AG04449 (cell line): ENCODE measurements around the gene BBS9.

ENCODE experiments used
- CTCF ChIA-PET: fragments of 350-600 bp; formaldehyde crosslinking; extraction: SDS; loops from one replicate; lab custom pipeline; 2021; ENCODE audit warnings: antibody characterized with exemption; lab: Yijun Ruan, JAX
- POLR2A ChIA-PET: fragments of 400-600, 350-600 bp; formaldehyde crosslinking; extraction: SDS; loops from one replicate; lab custom pipeline; 2020; ENCODE audit warnings: antibody characterized with exemption, inconsistent platforms; lab: Yijun Ruan, JAX
- DNase-seq: peaks from one replicate; pipeline ENCODE4 v3.0.0-alpha.2; 2010; ENCODE audit warnings: low read depth, low spot score
- H3K4me3 ChIP-seq: 2 replicates; pipeline ENCODE4 v1.5.1; 2011; ENCODE audit warnings: low read depth, mild to moderate bottlenecking, control low read depth, low read length
- TF ChIP-seq, protein P1 (sequence below): IDR thresholded peaks from one replicate; pipeline ENCODE4 v1.5.1; 2011; ENCODE audit warnings: mild to moderate bottlenecking, moderate library complexity, low read length, control low read depth, inconsistent platforms; ENCODE audit not compliant: insufficient read depth; ENCODE audit errors: missing control alignments

Gene BBS9

DNA sequence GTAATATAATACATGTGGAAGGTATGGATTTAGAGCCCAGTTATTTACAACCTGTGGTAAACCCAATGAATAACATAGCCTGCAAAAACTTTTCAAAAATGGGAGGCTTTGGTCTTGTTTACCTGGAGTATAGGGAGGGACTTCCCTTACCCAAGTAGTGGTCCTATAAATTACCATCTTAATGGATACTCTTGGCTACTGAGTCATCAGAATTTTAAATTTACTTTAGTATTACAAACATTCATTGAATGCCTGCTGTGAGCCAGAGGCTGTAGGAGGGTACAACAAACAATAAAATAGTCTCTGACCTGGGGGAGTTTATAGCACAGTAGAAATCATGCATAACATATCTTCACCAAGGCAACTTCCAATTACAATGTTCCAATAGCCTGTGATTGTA, 365.1 kb downstream of the BBS9 start:
- no peak overlapping the region for H3K4me3 ChIP-seq
- ChIA-PET CTCF (no interaction called here), POLR2A (no interaction called here)
- TF ChIP-seq, protein P1, sequence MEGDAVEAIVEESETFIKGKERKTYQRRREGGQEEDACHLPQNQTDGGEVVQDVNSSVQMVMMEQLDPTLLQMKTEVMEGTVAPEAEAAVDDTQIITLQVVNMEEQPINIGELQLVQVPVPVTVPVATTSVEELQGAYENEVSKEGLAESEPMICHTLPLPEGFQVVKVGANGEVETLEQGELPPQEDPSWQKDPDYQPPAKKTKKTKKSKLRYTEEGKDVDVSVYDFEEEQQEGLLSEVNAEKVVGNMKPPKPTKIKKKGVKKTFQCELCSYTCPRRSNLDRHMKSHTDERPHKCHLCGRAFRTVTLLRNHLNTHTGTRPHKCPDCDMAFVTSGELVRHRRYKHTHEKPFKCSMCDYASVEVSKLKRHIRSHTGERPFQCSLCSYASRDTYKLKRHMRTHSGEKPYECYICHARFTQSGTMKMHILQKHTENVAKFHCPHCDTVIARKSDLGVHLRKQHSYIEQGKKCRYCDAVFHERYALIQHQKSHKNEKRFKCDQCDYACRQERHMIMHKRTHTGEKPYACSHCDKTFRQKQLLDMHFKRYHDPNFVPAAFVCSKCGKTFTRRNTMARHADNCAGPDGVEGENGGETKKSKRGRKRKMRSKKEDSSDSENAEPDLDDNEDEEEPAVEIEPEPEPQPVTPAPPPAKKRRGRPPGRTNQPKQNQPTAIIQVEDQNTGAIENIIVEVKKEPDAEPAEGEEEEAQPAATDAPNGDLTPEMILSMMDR: no peak
- DNase-seq: no peak

DNA sequence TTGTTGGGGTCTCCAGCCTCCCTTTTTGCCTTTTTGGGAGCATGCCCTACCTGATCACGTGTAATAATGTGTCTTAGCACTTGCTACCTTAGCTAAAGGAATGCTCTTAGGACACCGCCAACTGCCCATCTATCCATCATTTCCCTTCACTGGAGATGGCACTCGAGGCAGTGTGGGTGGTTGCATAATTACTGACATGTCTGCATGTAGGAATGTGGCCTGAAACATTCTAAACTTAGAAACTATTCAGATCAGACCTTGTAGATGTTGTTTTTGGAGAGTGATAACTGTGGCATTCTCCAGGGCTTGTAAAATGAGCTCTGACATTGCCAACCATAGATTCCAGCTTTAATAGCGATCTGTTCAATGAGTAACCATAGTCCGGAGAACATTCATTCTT, 365.8 kb downstream of the BBS9 start:
- TF ChIP-seq, protein P1: no peak
- no peak overlapping the region for H3K4me3 ChIP-seq
- peak; percentile 84 for DNase-seq
- ChIA-PET CTCF (interaction anchor here (1.0 kb wide), 1 partner anchor 10 kb away, joined by 3 read pairs; no protein-coding TSS in a partner anchor), POLR2A (no interaction called here)

DNA sequence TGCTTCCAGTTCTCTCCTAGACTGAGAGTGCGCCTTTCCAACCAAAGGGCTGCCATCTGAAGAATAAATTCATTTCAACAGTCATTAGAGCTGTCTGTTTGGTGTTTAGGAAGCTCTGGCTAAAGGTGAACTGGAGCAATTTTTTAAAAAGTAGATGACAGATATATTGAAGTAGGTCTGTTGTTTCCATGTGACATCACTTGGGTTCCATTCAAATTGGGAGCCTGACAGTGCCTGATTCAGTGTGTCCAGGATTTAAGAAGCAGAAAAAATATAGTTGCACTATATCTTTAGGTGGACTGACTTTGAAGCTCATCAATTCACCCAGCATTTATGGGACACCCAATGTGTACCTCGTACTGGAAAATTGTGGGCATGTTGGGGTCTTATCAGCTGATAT, 367.7 kb downstream of the BBS9 start:
- ChIA-PET POLR2A (no interaction called here), CTCF (interaction anchor here (0.9 to 2.0 kb wide), 3 partner anchors 38 to 435 kb away, joined by 3 to 4 read pairs (median 3); no protein-coding TSS in a partner anchor)
- no peak for DNase-seq
- TF ChIP-seq, protein P1: no peak
- H3K4me3 ChIP-seq: no peak overlapping the region

DNA sequence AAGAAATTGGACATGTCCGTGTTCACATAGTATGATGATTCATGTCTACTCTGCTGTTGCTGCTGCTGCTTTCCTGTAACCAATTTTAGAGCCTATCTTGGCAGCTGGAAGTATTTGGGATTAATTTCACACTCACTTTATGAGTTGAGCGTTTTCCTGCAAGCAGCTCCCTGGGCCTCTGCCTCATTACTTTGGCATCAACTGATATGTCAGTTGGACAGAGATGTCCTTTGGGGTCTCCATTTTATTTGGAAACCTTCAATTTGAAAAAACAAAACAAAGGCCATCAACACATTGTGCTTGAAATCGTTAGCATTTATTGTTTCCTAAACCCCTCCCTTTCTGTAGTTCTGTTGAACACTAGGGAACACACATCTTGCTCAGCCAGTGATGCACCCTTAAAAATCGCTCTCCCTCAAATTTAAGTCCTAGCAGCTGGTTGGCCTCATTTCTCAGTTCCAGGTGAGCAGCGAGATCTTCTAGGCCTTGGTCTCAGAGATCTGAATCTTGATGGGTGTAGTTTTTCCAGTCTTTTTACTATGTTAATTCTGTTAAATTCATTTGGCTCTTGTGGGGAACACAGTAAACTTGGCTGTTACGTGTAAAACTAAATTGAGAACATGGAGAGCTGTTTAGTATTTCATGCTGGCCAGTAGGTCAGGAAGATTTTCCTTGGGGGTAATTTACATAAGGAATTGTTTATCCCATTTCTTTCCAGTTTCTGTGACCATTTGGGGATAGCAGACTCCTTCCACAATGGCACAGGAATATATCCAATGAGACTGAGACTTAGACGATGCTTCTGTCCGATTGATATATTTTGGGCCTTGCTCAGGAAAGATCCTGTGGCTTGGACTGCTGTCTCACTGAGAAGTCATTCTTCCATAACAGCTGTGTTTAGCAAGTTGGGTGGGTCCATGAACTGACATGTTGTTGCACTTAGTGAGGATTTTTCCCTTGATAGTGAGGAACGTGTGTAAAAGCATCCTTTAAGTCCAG, 371.6 kb downstream of the BBS9 start:
- POLR2A ChIA-PET: no interaction called here
- TF ChIP-seq, protein P1: no peak
- H3K4me3 ChIP-seq: no peak overlapping the region
- no peak for DNase-seq
- CTCF ChIA-PET: interaction anchor here (1.2 kb wide), 1 partner anchor 41 kb away, joined by 3 read pairs; no protein-coding TSS in a partner anchor

DNA sequence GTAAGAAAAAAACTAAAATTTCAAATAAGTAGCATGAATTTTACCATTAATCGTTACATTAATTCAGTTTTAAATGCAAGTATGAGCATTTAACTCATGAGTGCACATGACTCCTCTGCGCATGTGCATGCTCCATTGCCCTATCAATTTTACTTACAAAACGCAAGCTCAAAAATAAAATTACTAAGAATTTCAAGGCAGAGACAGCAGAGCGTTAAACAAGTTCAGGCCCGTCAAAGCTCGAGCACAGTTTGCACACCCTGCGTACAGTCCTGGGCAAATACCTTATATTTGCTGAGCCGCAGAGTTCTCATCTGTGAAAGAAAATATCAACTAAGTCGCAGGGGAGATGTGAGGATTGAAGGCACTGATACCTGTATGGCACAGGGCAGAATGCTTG, 373.6 kb downstream of the BBS9 start:
- no peak for DNase-seq
- no peak overlapping the region for H3K4me3 ChIP-seq
- POLR2A ChIA-PET: no interaction called here
- TF ChIP-seq, protein P1: no peak
- CTCF ChIA-PET: no interaction called here

DNA sequence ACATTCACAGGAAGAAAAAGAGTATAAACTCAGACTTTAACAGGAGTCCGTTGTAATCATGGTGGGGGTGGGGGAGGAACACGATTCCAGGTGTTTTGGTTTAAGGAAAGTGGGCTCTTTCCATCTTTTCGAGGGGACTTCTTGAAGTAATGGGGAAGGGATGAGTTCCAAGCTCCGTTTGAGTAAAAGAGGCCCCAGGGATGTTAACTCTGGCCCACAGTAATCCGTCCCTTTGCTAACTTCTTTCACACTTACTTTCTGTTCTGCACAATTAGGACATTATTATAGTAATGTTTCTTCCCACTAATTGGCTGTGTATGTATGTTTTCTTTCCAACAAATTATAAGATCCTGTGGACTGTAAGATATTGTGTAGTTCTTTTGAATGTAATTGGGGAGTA, 374.4 kb downstream of the BBS9 start:
- TF ChIP-seq, protein P1: no peak
- ChIA-PET CTCF (no interaction called here), POLR2A (no interaction called here)
- DNase-seq: no peak
- no peak overlapping the region for H3K4me3 ChIP-seq
